Skeletal muscle tissue (tissue), 4 donors: ENCODE results near the gene C1S. TPM values are rescaled to one million over a fixed set of nuclear protein-coding genes. Genes with fewer than 3 reads are reported as not detected.

Source experiments
- H3K27ac ChIP-seq: one replicate; pipeline ENCODE4 v1.7.0; 2013; ENCODE audit warnings: mild to moderate bottlenecking, low read depth, low read length, inconsistent platforms
- H3K27me3 ChIP-seq, 3 donors: one replicate each; pipeline ENCODE4 v1.7.0; 2013; ENCODE audit warnings: low read length in 3 of 3; ENCODE audit not compliant: control insufficient read depth in 3 of 3, insufficient read depth in 3 of 3
- H3K36me3 ChIP-seq, 3 donors: one replicate each; pipeline ENCODE4 v1.7.0; 2013; ENCODE audit warnings: low read length in 3 of 3; ENCODE audit not compliant: control insufficient read depth in 3 of 3, insufficient read depth in 3 of 3
- H3K4me1 ChIP-seq, 3 donors: one replicate each; pipeline ENCODE4 v1.7.0; 2013; ENCODE audit warnings: low read length in 3 of 3, mild to moderate bottlenecking in 3 of 3; ENCODE audit not compliant: control insufficient read depth in 3 of 3, insufficient read depth in 3 of 3
- H3K4me3 ChIP-seq, 3 donors: one replicate each; pipeline ENCODE4 v1.7.0; 2013; ENCODE audit warnings: low read length in 3 of 3
- H3K9ac ChIP-seq, 3 donors: one replicate each; pipeline ENCODE4 v1.7.0; 2013; ENCODE audit warnings: low read length in 3 of 3, mild to moderate bottlenecking in 3 of 3, moderate library complexity in 2 of 3, low read depth in 1 of 3
- H3K9me3 ChIP-seq, 3 donors: one replicate each; pipeline ENCODE4 v1.7.0; 2013; ENCODE audit warnings: low read length in 3 of 3; ENCODE audit not compliant: control insufficient read depth in 3 of 3
- total RNA-seq: library from RNA; depleted of rRNA; stranded (reverse); fragments of >200 nt; gene quantifications from one replicate; pipeline ENCODE4 v1.2.3, GENCODE V29; 2014
- donor health status: Osteomylitis.

Gene C1S
- total RNA-seq, 1 donor from 2014 or later: 89.8 TPM

DNA sequence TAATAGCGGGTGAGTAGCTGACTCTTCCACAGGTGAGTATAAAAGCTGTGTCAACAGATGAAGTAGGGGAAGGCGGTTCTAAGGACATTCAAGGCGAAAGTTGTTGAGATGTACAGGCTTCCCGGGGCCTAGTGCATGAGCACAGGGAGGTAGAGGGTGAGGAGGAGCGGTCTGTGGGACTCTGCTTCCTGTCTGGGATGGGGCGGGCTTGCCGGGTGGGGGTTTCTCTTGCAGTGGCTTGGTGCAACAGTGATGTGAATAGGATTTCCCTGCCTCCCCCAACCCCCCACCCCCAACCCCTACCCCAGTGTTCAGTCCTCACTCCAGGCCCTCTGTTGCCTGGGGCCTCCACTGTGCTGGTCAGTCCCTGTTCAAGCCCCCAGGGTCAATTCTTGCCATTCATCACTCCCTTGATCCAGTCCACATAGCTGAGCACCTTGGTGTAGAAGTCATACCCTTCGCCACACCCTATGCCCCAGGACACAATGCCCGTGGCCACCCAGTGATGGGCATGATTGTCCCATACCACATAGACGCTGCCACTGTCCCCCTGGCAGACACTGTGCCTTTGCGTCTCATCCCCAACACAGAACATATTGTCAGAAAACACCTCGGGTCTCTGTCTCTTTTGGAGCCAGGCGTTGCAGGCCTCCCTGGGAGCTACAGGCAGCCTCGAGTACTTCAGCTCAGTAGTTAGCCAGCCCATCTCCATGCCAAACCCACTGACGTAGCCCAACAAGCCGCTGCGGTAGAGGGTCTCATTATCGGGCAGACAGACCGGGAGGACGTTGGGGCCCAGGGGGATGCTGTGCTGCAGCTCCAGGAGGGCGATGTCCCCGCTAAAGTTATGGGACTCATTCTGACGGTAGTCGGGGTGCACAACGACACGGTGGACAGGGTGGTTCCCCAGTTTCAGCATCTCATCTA, 35.8 kb downstream of the C1S start:
- Histone ChIP-seq H3K4me1 (peaks cover 18 to 35% (median 27%) of the 10 kb centered on the region in 3 donors), H3K27me3 (no peaks in the 10 kb centered on the region), H3K4me3 (peak overlapping the region in 2 of 3 donors; percentile 58 to 63), H3K27ac (no peak overlapping the region), H3K9ac (peak overlapping the region in 2 of 3 donors; percentile 27 to 64), H3K36me3 (peaks cover 5 to 7% (median 6%) of the 10 kb centered on the region in 3 donors), H3K9me3 (no peaks in the 10 kb centered on the region)

- Histone ChIP-seq H3K27me3 (no peaks in the 10 kb centered on the region), H3K4me1 (peaks cover 12 to 28% (median 24%) of the 10 kb centered on the region in 3 donors), H3K9ac (peak overlapping the region; percentile 27 to 64 (median 43)), H3K9me3 (no peaks in the 10 kb centered on the region), H3K4me3 (peak overlapping the region; percentile 58 to 63 (median 60)), H3K36me3 (peaks cover 5 to 8% (median 6%) of the 10 kb centered on the region in 3 donors), H3K27ac (no peak overlapping the region)
These were observed 36.5 kb downstream of the C1S start for GRCh38 chr12:7096979-7097378.

DNA sequence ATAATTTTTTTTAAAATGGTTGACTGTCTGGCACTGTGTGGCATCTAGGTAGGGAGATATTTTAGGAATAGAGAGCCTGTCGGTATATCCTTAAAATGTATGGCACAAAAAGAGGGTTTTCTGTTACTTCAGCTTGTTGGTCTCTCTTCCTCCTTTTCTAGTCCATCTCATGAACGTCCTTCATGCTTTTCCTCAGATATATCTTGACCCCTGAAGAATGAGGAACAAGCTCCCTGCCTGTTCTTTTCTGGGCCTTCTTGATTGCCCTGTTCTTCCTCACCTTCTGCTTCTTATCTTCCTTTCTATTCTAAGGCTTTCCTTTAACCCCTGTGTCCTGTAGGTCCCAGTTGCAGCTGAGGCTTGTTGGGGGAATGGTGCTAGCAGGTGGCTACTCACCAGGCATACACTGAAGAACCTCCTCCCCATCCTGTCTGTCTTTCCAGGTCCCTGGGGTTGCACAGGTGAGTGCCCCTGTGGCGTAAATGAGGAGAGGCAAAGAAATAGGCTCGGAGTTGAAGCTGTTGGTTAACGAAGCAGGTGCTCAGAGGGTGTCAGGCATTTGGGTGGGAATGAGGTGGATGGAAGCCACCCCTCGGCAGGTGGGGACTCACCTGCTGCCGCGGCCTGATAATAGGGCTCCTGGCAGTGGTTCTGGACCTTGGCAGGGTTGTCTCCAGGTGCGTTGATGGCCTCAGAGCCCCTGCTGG, 38.9 kb downstream of the C1S start:
- Histone ChIP-seq H3K36me3 (peaks cover 5 to 16% (median 14%) of the 10 kb centered on the region in 3 donors), H3K4me3 (no peak overlapping the region)

DNA sequence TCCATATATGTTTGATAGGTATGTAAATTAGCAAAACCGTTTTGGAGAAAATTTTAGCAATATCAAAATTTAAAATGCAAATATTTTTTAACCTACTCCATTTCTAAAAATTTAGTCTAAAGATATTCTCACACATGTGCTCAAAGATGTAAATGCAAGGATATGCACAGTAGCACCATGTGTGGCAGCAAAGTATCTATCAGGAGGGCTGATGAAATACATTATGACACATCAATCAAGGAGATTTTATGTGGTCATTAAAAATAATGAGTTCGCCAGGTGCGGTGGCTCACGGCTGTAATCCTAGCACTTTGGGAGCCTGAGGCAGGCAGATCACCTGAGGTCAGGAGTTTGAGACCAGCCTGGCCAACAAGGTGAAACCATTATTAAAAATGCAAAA, 39.7 kb downstream of the C1S start:
- Histone ChIP-seq H3K4me1 (peaks cover 0 to 15% (median 13%) of the 10 kb centered on the region in 3 donors), H3K4me3 (no peak overlapping the region), H3K27ac (no peak overlapping the region), H3K36me3 (peaks cover 5 to 17% (median 14%) of the 10 kb centered on the region in 3 donors), H3K9me3 (no peaks in the 10 kb centered on the region), H3K27me3 (no peaks in the 10 kb centered on the region), H3K9ac (no peak overlapping the region)

More for the DNA sequence above, 38.9 kb downstream of the C1S start:
- Histone ChIP-seq H3K27ac (no peak overlapping the region), H3K9ac (peak overlapping the region in 1 of 3 donors; percentile 4), H3K27me3 (no peaks in the 10 kb centered on the region), H3K9me3 (no peaks in the 10 kb centered on the region), H3K4me1 (peaks cover 0 to 15% (median 13%) of the 10 kb centered on the region in 3 donors)

DNA sequence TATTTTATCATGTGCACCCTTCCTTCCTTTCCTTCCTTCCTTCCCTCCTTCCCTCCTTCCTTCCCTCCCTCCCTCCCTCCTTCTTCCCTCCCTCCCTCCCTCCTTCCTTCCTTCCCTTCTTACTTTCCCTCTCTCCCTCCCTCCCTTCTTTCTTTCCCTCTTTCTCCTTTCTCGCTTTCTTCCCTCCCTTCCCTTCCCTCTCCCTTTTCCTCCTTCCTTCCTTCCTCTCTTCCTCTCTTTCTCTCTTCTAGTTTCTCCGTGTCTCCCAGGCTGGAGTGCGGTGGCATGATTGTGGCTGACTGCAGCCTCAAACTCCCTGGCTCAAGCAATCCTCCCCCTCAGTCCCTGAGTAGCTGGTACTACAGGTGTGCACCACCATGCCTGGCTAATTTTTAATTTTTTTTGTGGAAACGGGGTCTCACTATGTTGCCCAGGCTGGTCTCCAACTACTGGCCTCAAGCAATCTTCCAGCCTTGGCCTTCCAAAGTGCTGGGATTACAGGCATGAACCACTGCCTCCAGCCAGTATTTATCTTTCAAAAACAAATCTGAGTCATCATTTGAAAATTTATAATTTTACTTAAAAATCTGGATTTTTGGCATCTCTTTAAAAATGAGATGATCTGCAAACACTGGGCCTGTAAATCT, 40.7 kb downstream of the C1S start:
- no peak overlapping the region for H3K9ac ChIP-seq
- no peaks in the 10 kb centered on the region for H3K9me3 ChIP-seq
- H3K4me1 ChIP-seq: peaks cover 0 to 15% (median 13%) of the 10 kb centered on the region in 3 donors
- H3K27ac ChIP-seq: peak overlapping the region; percentile 37
- H3K4me3 ChIP-seq: no peak overlapping the region
- H3K36me3 ChIP-seq: peaks cover 5 to 17% (median 14%) of the 10 kb centered on the region in 3 donors
- H3K27me3 ChIP-seq: no peaks in the 10 kb centered on the region

DNA sequence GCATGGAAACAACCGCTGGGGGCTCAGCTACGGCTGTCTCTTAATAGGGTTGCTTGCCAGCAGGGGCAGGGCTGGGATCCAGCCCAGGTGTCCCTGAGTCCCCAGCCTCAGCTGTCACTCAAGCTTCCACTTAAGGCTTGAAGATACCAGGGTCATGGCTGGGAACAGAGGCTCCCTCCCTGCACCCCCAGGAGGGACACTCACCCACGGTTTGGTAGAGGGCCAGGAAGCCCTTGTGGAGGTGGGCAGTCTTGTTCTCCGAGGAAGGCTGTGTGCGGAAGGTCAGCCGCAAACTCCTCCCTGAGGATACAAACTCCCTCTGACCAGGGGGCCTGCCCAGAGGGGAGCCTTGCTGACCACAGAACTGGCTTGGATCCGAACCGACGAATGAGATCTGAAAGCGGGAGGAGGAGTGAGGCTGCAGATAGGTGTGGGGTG, 41.2 kb downstream of the C1S start:
- Histone ChIP-seq H3K36me3 (peaks cover 5 to 18% (median 14%) of the 10 kb centered on the region in 3 donors), H3K9me3 (no peaks in the 10 kb centered on the region), H3K4me1 (peaks cover 0 to 11% (median 11%) of the 10 kb centered on the region in 3 donors), H3K27me3 (no peaks in the 10 kb centered on the region), H3K27ac (peak overlapping the region; percentile 37), H3K9ac (no peak overlapping the region), H3K4me3 (no peak overlapping the region)

GRCh38 chr12:7102582-7102981, 42.1 kb downstream of the C1S start:
- Histone ChIP-seq H3K27ac (no peak overlapping the region), H3K9ac (no peak overlapping the region), H3K4me1 (peaks cover 0 to 5% (median 2%) of the 10 kb centered on the region in 3 donors), H3K9me3 (no peaks in the 10 kb centered on the region), H3K27me3 (no peaks in the 10 kb centered on the region), H3K4me3 (no peak overlapping the region), H3K36me3 (peaks cover 5 to 18% (median 14%) of the 10 kb centered on the region in 3 donors)

DNA sequence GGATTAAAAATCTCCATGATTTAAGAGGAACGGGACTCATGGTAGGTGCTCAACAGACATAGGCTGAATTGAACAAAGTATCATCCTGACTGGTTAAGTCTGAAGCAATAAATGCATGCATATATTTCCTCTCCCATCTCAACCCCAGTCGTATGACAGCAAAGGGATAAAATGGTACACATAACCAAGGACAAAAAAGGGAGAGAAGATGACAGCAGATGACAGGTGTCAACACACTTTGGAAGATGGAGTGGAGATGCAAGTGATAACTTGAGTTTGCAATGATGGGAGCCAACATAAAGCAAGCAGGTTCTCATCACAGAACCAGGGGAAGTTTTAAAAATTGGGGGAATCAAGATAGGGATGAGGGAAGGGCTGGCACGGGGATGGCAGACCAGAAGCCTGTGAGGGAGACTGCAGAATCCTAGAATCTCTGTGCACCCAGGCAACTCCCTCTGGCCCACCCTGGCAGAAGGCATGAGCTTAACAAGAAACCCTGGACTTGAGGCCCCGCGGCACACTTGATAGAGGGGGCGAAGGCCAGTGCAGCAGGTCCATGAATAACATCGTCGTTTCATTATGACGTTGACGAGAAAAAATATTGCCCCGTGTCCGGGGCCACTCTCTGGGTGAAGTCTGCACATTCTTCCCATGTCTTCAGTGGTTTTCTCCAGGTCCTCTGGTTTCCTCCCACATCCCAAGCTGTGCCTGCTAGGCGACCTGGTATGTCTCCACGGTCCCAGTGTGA, 43.5 kb downstream of the C1S start:
- no peak overlapping the region for H3K27ac ChIP-seq
- no peaks in the 10 kb centered on the region for H3K27me3 ChIP-seq
- no peaks in the 10 kb centered on the region for H3K9me3 ChIP-seq
- peaks cover 5 to 16% (median 14%) of the 10 kb centered on the region in 3 donors for H3K36me3 ChIP-seq
- H3K9ac ChIP-seq: no peak overlapping the region
- no peak overlapping the region for H3K4me3 ChIP-seq
- peaks cover 3 to 13% (median 9%) of the 10 kb centered on the region in 3 donors for H3K4me1 ChIP-seq

DNA sequence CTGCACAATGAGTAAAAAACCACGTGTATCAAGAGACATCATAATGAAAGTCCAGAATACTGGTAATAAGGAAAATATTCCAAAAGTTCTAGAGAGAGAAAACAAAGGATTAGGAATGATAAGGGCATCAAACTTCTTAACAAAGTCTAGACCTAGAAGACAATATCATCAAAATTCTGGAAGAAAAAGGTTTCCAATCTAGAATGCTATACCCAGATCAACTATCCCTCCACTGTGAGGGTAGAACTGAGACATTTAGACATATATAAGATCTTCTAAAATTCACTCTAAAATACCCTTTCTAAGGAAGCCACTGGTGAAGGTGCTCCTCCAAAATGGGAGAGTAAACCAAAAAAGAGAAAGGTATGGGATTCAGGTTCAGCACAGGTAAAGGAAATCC, 45.6 kb downstream of the C1S start:
- Histone ChIP-seq H3K9ac (no peak overlapping the region), H3K4me1 (peaks cover 10 to 18% (median 17%) of the 10 kb centered on the region in 3 donors), H3K27ac (no peak overlapping the region), H3K4me3 (no peak overlapping the region), H3K36me3 (peaks cover 0 to 12% (median 9%) of the 10 kb centered on the region in 3 donors), H3K27me3 (no peaks in the 10 kb centered on the region), H3K9me3 (no peaks in the 10 kb centered on the region)
